NCI-H1092 (cell line): ENCODE measurements around the gene KCNQ5.

ENCODE experiments used
- DNase-seq: peaks from one replicate; lab custom pipeline; 2025; lab: John Stamatoyannopoulos, UW

Gene KCNQ5

GRCh38 chr6:73050706-73051105, 428.8 kb downstream of the KCNQ5 start:
- DNase-seq = no peak

- DNase-seq = no peak
Measured at GRCh38 chr6:73051147-73051546, 429.3 kb downstream of the KCNQ5 start.

GRCh38 chr6:73054958-73055357, 433.1 kb downstream of the KCNQ5 start:
- DNase-seq = no peak

GRCh38 chr6:73058736-73059135, 436.9 kb downstream of the KCNQ5 start:
- DNase-seq = no peak

- no peak for DNase-seq
Measured at GRCh38 chr6:73062130-73062529, 440.3 kb downstream of the KCNQ5 start.

GRCh38 chr6:73062837-73063236, 441.0 kb downstream of the KCNQ5 start:
- no peak for DNase-seq

- DNase-seq = no peak
Measured at GRCh38 chr6:73064266-73064665, 442.4 kb downstream of the KCNQ5 start.

- DNase-seq = no peak
Measured at GRCh38 chr6:73073238-73073637, 451.4 kb downstream of the KCNQ5 start.

- no peak for DNase-seq
Measured at GRCh38 chr6:73074175-73074574, 452.3 kb downstream of the KCNQ5 start.

- DNase-seq = no peak
Measured at GRCh38 chr6:73076211-73076954, 454.5 kb downstream of the KCNQ5 start.

GRCh38 chr6:73078333-73078862, 456.5 kb downstream of the KCNQ5 start:
- no peak for DNase-seq

GRCh38 chr6:73078908-73079610, 457.2 kb downstream of the KCNQ5 start:
- no peak for DNase-seq

- no peak for DNase-seq
Measured at GRCh38 chr6:73079611-73079955, 457.7 kb downstream of the KCNQ5 start.

GRCh38 chr6:73079978-73080377, 458.1 kb downstream of the KCNQ5 start:
- DNase-seq = no peak

- DNase-seq = no peak
Measured at GRCh38 chr6:73081955-73082354, 460.1 kb downstream of the KCNQ5 start.

GRCh38 chr6:73083886-73084285, 462.0 kb downstream of the KCNQ5 start:
- no peak for DNase-seq

GRCh38 chr6:73085443-73085871, 463.6 kb downstream of the KCNQ5 start:
- no peak for DNase-seq

GRCh38 chr6:73086726-73087125, 464.9 kb downstream of the KCNQ5 start:
- no peak for DNase-seq

GRCh38 chr6:73088138-73088813, 466.4 kb downstream of the KCNQ5 start:
- DNase-seq = no peak

- no peak for DNase-seq
Measured at GRCh38 chr6:73104921-73105320, 483.1 kb downstream of the KCNQ5 start.

GRCh38 chr6:73107016-73107415, 485.2 kb downstream of the KCNQ5 start:
- no peak for DNase-seq

- DNase-seq = no peak
Measured at GRCh38 chr6:73108949-73109348, 487.1 kb downstream of the KCNQ5 start.

GRCh38 chr6:73109659-73110058, 487.8 kb downstream of the KCNQ5 start:
- DNase-seq = no peak
